Measurements from ENCODE around the gene CCDC172. TPM values are rescaled to one million over a fixed set of nuclear protein-coding genes. Genes with fewer than 3 reads are reported as not detected.

CCDC172 gene
- total RNA-seq, 4 donors from 2014 or later = not detected

DNA sequence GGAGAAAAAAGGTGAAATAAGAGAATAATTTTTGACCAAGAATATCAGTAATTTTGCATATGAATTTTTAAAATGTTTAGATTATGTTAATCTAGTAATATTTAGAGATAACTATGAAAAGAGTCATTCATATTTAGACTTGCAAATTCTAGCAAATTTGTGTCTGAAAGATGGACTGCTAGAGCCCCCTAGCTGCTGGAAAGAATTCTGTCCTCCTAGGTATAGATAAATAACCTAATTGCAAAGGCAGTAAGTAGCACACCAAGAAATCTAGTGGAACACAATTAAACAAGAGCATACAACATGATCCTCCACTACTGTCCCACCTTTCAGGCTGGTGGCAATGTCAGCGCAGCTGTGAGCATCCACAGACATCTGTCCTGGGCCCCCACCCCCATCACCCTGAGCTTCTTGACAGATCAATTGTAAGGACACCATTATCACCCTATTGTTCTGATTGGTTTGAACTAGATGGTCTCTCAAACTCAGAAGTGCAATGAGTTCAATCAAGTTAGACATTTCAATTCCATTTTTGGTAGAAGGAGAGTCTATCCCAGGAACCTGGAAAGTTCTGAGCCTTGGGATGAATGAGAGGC lies 36.2 kb upstream of the CCDC172 start:
- no peak overlapping the region for H3K4me3 ChIP-seq
- H3K4me1 ChIP-seq = no peaks in the 10 kb centered on the region
- H3K36me3 ChIP-seq = no peaks in the 10 kb centered on the region
- no peaks in the 10 kb centered on the region for H3K27me3 ChIP-seq
- no peak for DNase-seq
- no peak overlapping the region for H3K27ac ChIP-seq
- H3K9me3 ChIP-seq = no peaks in the 10 kb centered on the region
- TF ChIP-seq, protein P1, sequence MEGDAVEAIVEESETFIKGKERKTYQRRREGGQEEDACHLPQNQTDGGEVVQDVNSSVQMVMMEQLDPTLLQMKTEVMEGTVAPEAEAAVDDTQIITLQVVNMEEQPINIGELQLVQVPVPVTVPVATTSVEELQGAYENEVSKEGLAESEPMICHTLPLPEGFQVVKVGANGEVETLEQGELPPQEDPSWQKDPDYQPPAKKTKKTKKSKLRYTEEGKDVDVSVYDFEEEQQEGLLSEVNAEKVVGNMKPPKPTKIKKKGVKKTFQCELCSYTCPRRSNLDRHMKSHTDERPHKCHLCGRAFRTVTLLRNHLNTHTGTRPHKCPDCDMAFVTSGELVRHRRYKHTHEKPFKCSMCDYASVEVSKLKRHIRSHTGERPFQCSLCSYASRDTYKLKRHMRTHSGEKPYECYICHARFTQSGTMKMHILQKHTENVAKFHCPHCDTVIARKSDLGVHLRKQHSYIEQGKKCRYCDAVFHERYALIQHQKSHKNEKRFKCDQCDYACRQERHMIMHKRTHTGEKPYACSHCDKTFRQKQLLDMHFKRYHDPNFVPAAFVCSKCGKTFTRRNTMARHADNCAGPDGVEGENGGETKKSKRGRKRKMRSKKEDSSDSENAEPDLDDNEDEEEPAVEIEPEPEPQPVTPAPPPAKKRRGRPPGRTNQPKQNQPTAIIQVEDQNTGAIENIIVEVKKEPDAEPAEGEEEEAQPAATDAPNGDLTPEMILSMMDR (IDR thresholded peaks at IDR 0.05) = peak in 4 of 6 experiments; percentile 28 to 64 (median 52)
- TF ChIP-seq POLR2A (IDR thresholded peaks at IDR 0.05) = no peak

DNA sequence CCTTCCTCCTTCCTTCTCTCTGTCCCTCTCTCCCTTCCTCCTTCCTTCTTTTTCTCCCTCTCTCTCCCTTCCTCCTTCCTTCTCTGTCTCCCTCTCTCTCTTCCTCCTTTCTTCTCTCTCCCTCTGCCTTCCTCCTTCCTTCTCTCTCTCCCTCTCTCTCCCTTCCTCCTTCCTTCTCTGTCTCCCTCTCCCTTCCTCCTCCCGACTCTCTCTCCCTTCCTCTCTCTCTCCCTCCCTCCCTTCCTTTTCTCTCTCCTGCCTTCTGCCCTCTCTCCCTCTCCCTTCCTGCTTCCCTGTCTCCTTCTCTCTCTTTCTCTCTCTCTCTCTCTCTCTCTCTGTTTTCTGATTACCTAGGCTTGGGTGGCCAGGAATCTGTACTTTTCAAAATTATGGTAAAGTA lies 34.6 kb upstream of the CCDC172 start:
- no peak overlapping the region for H3K4me3 ChIP-seq
- H3K27me3 ChIP-seq = no peaks in the 10 kb centered on the region
- no peak overlapping the region for H3K27ac ChIP-seq
- H3K36me3 ChIP-seq = no peaks in the 10 kb centered on the region
- TF ChIP-seq, protein P1 (IDR thresholded peaks at IDR 0.05) = no peak
- no peak for TF ChIP-seq POLR2A (IDR thresholded peaks at IDR 0.05)
- DNase-seq = no peak
- no peaks in the 10 kb centered on the region for H3K4me1 ChIP-seq
- H3K9me3 ChIP-seq = no peaks in the 10 kb centered on the region

DNA sequence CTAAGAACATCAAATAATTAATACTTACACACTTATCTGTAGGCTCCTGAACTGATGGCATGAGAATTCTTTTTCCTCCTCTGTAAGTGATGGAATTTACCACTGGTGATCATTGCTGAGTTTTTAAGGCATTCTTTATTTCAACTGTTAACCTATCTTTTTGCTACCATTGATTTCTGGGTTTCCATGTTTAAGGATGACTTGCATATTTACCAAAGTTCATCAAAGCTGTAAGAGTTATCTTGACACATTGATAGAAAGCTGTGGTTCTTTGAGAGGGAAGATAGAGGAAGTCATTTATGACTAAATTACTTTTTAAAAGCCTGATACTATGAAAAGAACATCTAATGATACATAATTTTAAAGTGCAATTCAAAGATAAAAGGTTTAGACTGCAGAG lies 31.8 kb upstream of the CCDC172 start:
- TF ChIP-seq, protein P1 (IDR thresholded peaks at IDR 0.05) = no peak
- TF ChIP-seq POLR2A (IDR thresholded peaks at IDR 0.05) = no peak
- H3K4me1 ChIP-seq = no peaks in the 10 kb centered on the region
- H3K27me3 ChIP-seq = no peaks in the 10 kb centered on the region
- DNase-seq = no peak
- no peak overlapping the region for H3K27ac ChIP-seq
- no peaks in the 10 kb centered on the region for H3K9me3 ChIP-seq
- H3K4me3 ChIP-seq = no peak overlapping the region
- no peaks in the 10 kb centered on the region for H3K36me3 ChIP-seq

DNA sequence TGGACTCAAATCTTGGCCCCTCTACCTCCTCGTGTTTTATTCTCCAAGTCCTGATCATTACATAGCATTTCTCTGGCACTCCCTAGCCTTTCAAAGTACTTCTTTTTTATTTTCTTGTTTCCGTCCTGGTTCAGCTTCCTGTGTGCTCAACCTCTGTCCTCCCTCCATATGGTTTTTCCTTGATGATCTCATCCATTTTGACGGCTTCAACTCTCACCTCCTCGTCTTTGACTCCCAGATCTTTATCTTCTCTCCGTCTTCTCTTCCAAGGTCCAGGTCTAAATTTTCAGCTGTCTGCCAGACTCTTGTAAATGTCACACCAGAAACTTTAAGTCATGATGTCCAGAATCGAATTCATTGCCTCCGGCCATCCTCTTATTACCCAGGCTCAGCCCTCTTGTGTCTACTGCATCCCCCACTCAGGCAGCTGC lies 27.9 kb upstream of the CCDC172 start:
- Histone ChIP-seq H3K9me3 (no peaks in the 10 kb centered on the region), H3K4me1 (no peaks in the 10 kb centered on the region), H3K27me3 (no peaks in the 10 kb centered on the region), H3K4me3 (no peak overlapping the region), H3K27ac (no peak overlapping the region), H3K36me3 (no peaks in the 10 kb centered on the region)
- TF ChIP-seq, protein P1 (IDR thresholded peaks at IDR 0.05) = no peak
- TF ChIP-seq POLR2A (IDR thresholded peaks at IDR 0.05) = no peak
- no peak for DNase-seq

DNA sequence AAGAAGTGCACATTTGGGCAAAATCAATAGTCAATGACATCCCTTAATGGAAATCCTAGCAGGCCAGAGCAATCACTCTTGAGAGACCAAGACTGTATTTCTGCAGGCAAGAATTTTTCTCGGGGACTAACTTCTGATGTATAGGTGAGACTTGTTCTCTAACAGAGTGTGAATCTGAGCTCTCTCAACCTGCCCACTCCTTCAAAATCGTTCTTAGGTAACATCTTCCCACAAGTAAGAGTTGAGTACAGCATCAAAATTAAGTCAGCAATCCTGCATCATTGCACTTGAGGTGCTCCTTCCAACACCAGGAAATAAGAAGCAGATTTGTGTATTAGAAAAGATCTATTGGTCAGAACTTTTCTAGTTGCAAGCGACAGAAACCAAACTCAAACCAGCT lies 25.7 kb upstream of the CCDC172 start:
- TF ChIP-seq, protein P1 (IDR thresholded peaks at IDR 0.05) = no peak
- TF ChIP-seq POLR2A (IDR thresholded peaks at IDR 0.05) = no peak
- Histone ChIP-seq H3K4me3 (no peak overlapping the region), H3K36me3 (no peaks in the 10 kb centered on the region), H3K27ac (no peak overlapping the region), H3K4me1 (no peaks in the 10 kb centered on the region), H3K27me3 (no peaks in the 10 kb centered on the region), H3K9me3 (no peaks in the 10 kb centered on the region)
- DNase-seq = no peak

DNA sequence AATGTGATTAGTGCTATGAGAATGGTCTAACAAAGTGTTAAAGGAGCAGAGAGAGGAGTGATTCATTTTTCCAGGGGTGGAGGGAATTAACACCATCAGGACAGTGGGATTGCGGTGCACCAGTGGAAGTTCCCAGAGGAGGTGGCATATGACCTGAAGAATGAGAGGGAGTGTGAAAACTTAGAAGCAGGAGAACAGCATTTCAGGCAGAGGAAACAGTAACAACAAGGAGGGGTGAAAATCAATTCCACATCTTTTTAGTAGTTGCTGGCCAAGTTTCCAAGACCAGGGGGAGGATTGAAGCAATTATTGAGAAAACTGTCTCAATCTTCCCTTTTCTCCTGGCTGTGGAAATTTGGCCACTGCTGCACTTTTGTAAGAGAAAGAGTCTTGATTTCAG lies 23.7 kb upstream of the CCDC172 start:
- H3K36me3 ChIP-seq = no peaks in the 10 kb centered on the region
- no peak for DNase-seq
- H3K4me1 ChIP-seq = no peaks in the 10 kb centered on the region
- no peak overlapping the region for H3K27ac ChIP-seq
- no peaks in the 10 kb centered on the region for H3K27me3 ChIP-seq
- no peak overlapping the region for H3K4me3 ChIP-seq
- H3K9me3 ChIP-seq = no peaks in the 10 kb centered on the region
- TF ChIP-seq, protein P1 (IDR thresholded peaks at IDR 0.05) = no peak
- no peak for TF ChIP-seq POLR2A (IDR thresholded peaks at IDR 0.05)

Data from Peyer's patch (tissue), 4 donors.